Lower leg skin (tissue), 3 donors: ENCODE measurements around the gene PLCB1.

ENCODE experiments used
- CTCF ChIP-seq, 3 donors: fragments of 450-650 bp; IDR thresholded peaks; one replicate each; pipeline ENCODE4 v1.5.1; 2016; ENCODE audit warnings: antibody characterized with exemption in 3 of 3, mild to moderate bottlenecking in 3 of 3, moderate library complexity in 2 of 3
- POLR2A ChIP-seq, 2 donors: fragments of 450-650 bp; IDR thresholded peaks; one replicate each; pipeline ENCODE4 v1.6.1; 2016 to 2017; ENCODE audit warnings: antibody characterized with exemption in 2 of 2, mild to moderate bottlenecking in 1 of 2, moderate library complexity in 1 of 2

- TF ChIP-seq CTCF (IDR thresholded peaks at IDR 0.05) (no peak), POLR2A (IDR thresholded peaks at IDR 0.05) (no peak)
Measured at GRCh38 chr20:8786383-8786782, 654.3 kb downstream of the PLCB1 start.
